GM23338 (cell line): Measurements from ENCODE around the gene MEIS3. TPM values are rescaled to one million over a fixed set of nuclear protein-coding genes. Genes with fewer than 3 reads are reported as not detected.
A peak's percentile ranks its signal among the peaks of the same experiment; 100 is the strongest.

Experiments used
- ATAC-seq: fragments of 200-7000 bp; cut with Tn5 transposase; 3 replicates; pipeline ENCODE4 v1.9.1; 2020
- DNase-seq: peaks from one replicate; pipeline ENCODE4 v3.0.0-alpha.2; 2015; ENCODE audit warnings: low spot score
- H2AFZ ChIP-seq: fragments of 200-600 bp; sonication (generic); 2 replicates; pipeline ENCODE4 v1.8.0; 2016; ENCODE audit warnings: antibody characterized with exemption, mild to moderate bottlenecking, moderate library complexity
- H3F3A ChIP-seq: fragments of 200-600 bp; sonication (generic); replicated peaks from 2 replicates; pipeline ENCODE4 v1.8.0; 2017; ENCODE audit warnings: antibody characterized with exemption, mixed run types, low read depth
- H3K27ac ChIP-seq: fragments of 200-600 bp; sonication (generic); 2 replicates; pipeline ENCODE4 v1.6.1; 2016; ENCODE audit warnings: low read depth
- H3K27me3 ChIP-seq: fragments of 200-600 bp; sonication (generic); 2 replicates; pipeline ENCODE4 v1.8.0; 2016; ENCODE audit warnings: mild to moderate bottlenecking, mixed run types, moderate library complexity; ENCODE audit not compliant: insufficient read depth
- H3K36me3 ChIP-seq: fragments of 200-600 bp; sonication (generic); 2 replicates; pipeline ENCODE4 v1.8.0; 2016; ENCODE audit warnings: mild to moderate bottlenecking; ENCODE audit not compliant: insufficient read depth
- H3K4me1 ChIP-seq: fragments of 200-600 bp; sonication (generic); 2 replicates; pipeline ENCODE4 v1.8.0; 2016; ENCODE audit warnings: mild to moderate bottlenecking, moderate library complexity; ENCODE audit not compliant: insufficient read depth
- H3K4me2 ChIP-seq: fragments of 200-600 bp; sonication (generic); 2 replicates; pipeline ENCODE4 v1.7.1; 2017; ENCODE audit warnings: mixed run types
- H3K4me3 ChIP-seq: fragments of 200-600 bp; sonication (generic); 2 replicates; pipeline ENCODE4 v1.6.1; 2016; ENCODE audit warnings: mixed run types
- H3K79me2 ChIP-seq: fragments of 200-600 bp; sonication (generic); replicated peaks from 2 replicates; pipeline ENCODE4 v1.8.0; 2017; ENCODE audit warnings: mild to moderate bottlenecking; ENCODE audit not compliant: insufficient read depth
- H3K9me2 ChIP-seq: fragments of 200-600 bp; sonication (generic); 2 replicates; pipeline ENCODE4 v1.8.0; 2017; ENCODE audit not compliant: insufficient read depth
- H4K20me1 ChIP-seq: fragments of 200-600 bp; sonication (generic); replicated peaks from 2 replicates; pipeline ENCODE4 v1.8.0; 2017; ENCODE audit warnings: mild to moderate bottlenecking; ENCODE audit not compliant: insufficient read depth
- H3K27ac Mint-ChIP-seq: 2 replicates; pipeline ENCODE4 v1.8.0; 2020; ENCODE audit warnings: inconsistent platforms, mild to moderate bottlenecking, moderate library complexity, mixed read lengths
- H3K27me3 Mint-ChIP-seq: 3 replicates; pipeline ENCODE4 v1.8.0; 2022; ENCODE audit warnings: low read depth, mild to moderate bottlenecking, moderate library complexity, mixed read lengths, inconsistent platforms; ENCODE audit not compliant: insufficient read depth, poor library complexity
- H3K36me3 Mint-ChIP-seq: 3 replicates; pipeline ENCODE4 v1.8.0; 2021; ENCODE audit warnings: low read depth, mild to moderate bottlenecking, inconsistent platforms, moderate library complexity, mixed read lengths
- H3K4me1 Mint-ChIP-seq: 3 replicates; pipeline ENCODE4 v1.8.0; 2020; ENCODE audit warnings: mild to moderate bottlenecking, inconsistent platforms, mixed read lengths
- H3K4me3 Mint-ChIP-seq: 3 replicates; pipeline ENCODE4 v1.8.0; 2021; ENCODE audit warnings: moderate library complexity, mild to moderate bottlenecking, inconsistent platforms, mixed read lengths
- H3K9me3 Mint-ChIP-seq: 3 replicates; pipeline ENCODE4 v1.8.0; 2020; ENCODE audit warnings: moderate library complexity, mild to moderate bottlenecking, inconsistent platforms, mixed read lengths
- CREB1 ChIP-seq: fragments of 250-450 bp; sonication (Bioruptor Pico); IDR thresholded peaks from 2 replicates; pipeline ENCODE4 v1.5.0; 2020; ENCODE audit warnings: low read depth, mild to moderate bottlenecking, moderate library complexity
- EZH2 ChIP-seq: fragments of 200-600 bp; sonication (generic); IDR thresholded peaks from one replicate; pipeline ENCODE4 v1.8.0; 2017; ENCODE audit warnings: antibody characterized with exemption, mild to moderate bottlenecking, low read depth; ENCODE audit not compliant: unreplicated experiment
- REST ChIP-seq: IDR thresholded peaks from one replicate; pipeline ENCODE4 v1.6.1; 2018; ENCODE audit warnings: antibody characterized with exemption; ENCODE audit not compliant: unreplicated experiment
- ZNF114 ChIP-seq: fragments of 250-450 bp; sonication (Bioruptor Pico); IDR thresholded peaks from 2 replicates; pipeline ENCODE4 v1.5.0; 2020; ENCODE audit warnings: mild to moderate bottlenecking, moderate library complexity
- ZNF462 ChIP-seq: fragments of 250-450 bp; sonication (Bioruptor Pico); IDR thresholded peaks from 2 replicates; pipeline ENCODE4 v1.5.0; 2020; ENCODE audit warnings: mild to moderate bottlenecking, moderate library complexity
- polyA plus RNA-seq: library from polyadenylated mRNA; unstranded; fragments of >200 nt; fragmentation: Nextera tagmentation; extraction: Ambion mirVana; gene quantifications from 2 replicates; pipeline ENCODE4 v1.2.1, GENCODE V29; 2016
- total RNA-seq: library from RNA; depleted of rRNA; stranded (reverse); fragments of >200 nt; shearing (Covaris generic); gene quantifications from 2 replicates; pipeline ENCODE4 v1.2.3, GENCODE V29; 2014
- TF ChIP-seq, protein P1 (sequence below), 2 experiments: fragments of 200-600 bp in 1 of 2; sonication (generic) in 1 of 2; conservative IDR thresholded peaks; 2 replicates each; pipeline versions ENCODE4 v1.5.1 to v1.6.1; 2016 to 2017; ENCODE audit warnings: antibody characterized with exemption in 2 of 2, low read depth in 2 of 2, mild to moderate bottlenecking in 2 of 2, moderate library complexity in 1 of 2

MEIS3 gene
- total and polyA plus RNA-seq, 2 experiments from 2014 or later: 20.6 to 33.7 TPM

DNA sequence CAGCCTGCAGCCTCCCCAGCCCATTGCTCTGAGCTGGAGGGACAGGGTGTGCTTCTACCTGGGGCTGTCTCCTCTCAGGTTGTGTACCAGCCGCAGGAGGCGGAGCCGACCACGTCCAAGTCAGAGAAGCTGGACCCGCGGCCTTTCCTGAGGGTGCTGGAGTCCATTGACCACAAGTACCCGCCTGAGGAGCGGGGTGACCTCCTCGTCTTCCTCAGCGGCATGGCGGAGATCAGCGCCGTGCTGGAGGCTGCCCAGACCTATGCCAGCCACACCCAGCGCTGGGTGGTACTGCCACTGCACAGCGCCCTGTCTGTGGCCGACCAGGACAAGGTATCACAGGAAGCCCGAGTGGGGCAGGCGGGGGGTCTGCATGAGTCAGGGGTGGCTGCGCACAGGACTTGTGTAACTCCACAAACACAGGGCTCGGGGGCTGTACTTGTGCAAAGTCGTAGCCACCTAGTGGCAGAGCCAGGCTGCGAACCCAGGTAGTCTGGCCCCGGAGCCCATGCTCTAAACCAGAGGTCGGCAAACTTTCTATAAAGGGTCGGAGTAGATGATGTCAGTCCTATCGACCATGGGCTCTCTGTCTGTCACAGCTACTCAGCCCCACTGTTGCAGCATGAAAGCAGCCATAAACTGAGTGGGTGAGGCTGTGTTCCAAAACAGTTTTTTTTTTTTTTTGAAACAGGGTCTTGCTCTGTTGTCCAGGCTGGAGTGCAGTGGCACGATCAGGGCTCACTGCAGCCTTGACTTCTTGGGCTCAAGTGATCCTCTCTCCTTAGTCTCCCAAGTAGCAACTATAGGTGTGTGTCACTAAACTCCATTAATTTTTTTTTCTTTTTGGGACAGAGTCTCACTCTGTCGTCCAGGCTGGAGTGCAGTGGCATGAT, 61.3 kb downstream of the MEIS3 start:
- TF ChIP-seq, protein P1, sequence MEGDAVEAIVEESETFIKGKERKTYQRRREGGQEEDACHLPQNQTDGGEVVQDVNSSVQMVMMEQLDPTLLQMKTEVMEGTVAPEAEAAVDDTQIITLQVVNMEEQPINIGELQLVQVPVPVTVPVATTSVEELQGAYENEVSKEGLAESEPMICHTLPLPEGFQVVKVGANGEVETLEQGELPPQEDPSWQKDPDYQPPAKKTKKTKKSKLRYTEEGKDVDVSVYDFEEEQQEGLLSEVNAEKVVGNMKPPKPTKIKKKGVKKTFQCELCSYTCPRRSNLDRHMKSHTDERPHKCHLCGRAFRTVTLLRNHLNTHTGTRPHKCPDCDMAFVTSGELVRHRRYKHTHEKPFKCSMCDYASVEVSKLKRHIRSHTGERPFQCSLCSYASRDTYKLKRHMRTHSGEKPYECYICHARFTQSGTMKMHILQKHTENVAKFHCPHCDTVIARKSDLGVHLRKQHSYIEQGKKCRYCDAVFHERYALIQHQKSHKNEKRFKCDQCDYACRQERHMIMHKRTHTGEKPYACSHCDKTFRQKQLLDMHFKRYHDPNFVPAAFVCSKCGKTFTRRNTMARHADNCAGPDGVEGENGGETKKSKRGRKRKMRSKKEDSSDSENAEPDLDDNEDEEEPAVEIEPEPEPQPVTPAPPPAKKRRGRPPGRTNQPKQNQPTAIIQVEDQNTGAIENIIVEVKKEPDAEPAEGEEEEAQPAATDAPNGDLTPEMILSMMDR (conservative IDR thresholded peaks at IDR 0.05; ENCODE audit: low read depth in 2 of 2): peak; percentile 49 to 50
- no peak for TF ChIP-seq EZH2
- TF ChIP-seq ZNF114 (CRISPR knock-in tag): no peak
- TF ChIP-seq CREB1 (CRISPR knock-in tag): no peak
- TF ChIP-seq REST: no peak
- peaks cover 23% of the 10 kb centered on the region for H3K79me2 ChIP-seq
- H3K27ac ChIP-seq: no peak overlapping the region
- peak; percentile 91 for ATAC-seq
- no peaks in the 10 kb centered on the region for H3K9me3 Mint-ChIP-seq
- no peaks in the 10 kb centered on the region for H3K4me1 ChIP-seq
- H3K27me3 ChIP-seq: no peaks in the 10 kb centered on the region
- H3K4me3 ChIP-seq: no peak overlapping the region
- peaks cover 69% of the 10 kb centered on the region for H3K36me3 ChIP-seq
- H3K4me1 Mint-ChIP-seq: no peaks in the 10 kb centered on the region
- no peak overlapping the region for H2AFZ ChIP-seq
- no peak overlapping the region for H3K27ac Mint-ChIP-seq
- peaks cover 2% of the 10 kb centered on the region for H3K27me3 Mint-ChIP-seq
- peaks cover 33% of the 10 kb centered on the region for H4K20me1 ChIP-seq
- H3K4me2 ChIP-seq: no peak overlapping the region
- H3K9me2 ChIP-seq: no peaks in the 10 kb centered on the region
- peaks cover 98% of the 10 kb centered on the region for H3K36me3 Mint-ChIP-seq
- H3K4me3 Mint-ChIP-seq: no peak overlapping the region
- H3F3A ChIP-seq: peaks cover 11% of the 10 kb centered on the region; the same call in 1 of the 2 replicates
- peak; percentile 79 for DNase-seq

DNA sequence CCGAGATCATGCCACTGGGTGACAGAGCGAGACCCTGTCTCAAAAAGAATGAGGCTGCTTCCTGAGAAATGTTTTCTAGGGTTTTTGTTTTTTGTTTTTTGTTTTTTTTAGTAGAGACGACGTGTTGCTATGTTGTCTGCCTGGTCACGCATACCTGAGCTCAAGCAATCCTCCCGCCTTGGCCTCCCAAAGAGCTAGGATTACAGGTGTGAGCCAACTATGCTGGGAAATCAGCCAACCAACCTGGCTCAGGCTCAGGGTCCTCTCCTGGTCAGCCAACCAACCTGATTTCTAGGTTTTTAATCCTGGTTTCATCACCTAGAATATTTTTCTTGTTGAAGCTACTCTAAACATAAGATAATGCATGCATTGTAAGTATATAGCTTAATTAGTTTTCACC, 62.4 kb downstream of the MEIS3 start:
- Histone ChIP-seq H3K27me3 (no peaks in the 10 kb centered on the region), H3K27ac (no peak overlapping the region), H3K4me3 (no peak overlapping the region), H3K36me3 (peaks cover 62% of the 10 kb centered on the region), H4K20me1 (peaks cover 33% of the 10 kb centered on the region), H3K79me2 (peaks cover 34% of the 10 kb centered on the region), H3K9me2 (no peaks in the 10 kb centered on the region), H3K4me2 (no peak overlapping the region), H3F3A (peaks cover 11% of the 10 kb centered on the region; the same call in 1 of the 2 replicates), H2AFZ (no peak overlapping the region), H3K4me1 (no peaks in the 10 kb centered on the region)
- no peak for ATAC-seq
- peaks cover 100% of the 10 kb centered on the region for H3K36me3 Mint-ChIP-seq
- peaks cover 2% of the 10 kb centered on the region for H3K27me3 Mint-ChIP-seq
- H3K27ac Mint-ChIP-seq: no peak overlapping the region
- no peaks in the 10 kb centered on the region for H3K9me3 Mint-ChIP-seq
- peaks cover 2% of the 10 kb centered on the region; the same call in 2 of the 3 replicates for H3K4me1 Mint-ChIP-seq
- no peak overlapping the region for H3K4me3 Mint-ChIP-seq
- DNase-seq: no peak
- TF ChIP-seq ZNF462: no peak
